GM21367 (cell line): Measurements from ENCODE around the gene RNASE11.

Experiments used
- ATAC-seq: cut with Tn5 transposase; IDR thresholded peaks from one replicate; pipeline ENCODE4 v1.9.1; 2021; ENCODE audit not compliant: unreplicated experiment

RNASE11 gene

GRCh38 chr14:20546877-20547276 is 40.9 kb downstream of the RNASE11 start:
- ATAC-seq: no peak

DNA sequence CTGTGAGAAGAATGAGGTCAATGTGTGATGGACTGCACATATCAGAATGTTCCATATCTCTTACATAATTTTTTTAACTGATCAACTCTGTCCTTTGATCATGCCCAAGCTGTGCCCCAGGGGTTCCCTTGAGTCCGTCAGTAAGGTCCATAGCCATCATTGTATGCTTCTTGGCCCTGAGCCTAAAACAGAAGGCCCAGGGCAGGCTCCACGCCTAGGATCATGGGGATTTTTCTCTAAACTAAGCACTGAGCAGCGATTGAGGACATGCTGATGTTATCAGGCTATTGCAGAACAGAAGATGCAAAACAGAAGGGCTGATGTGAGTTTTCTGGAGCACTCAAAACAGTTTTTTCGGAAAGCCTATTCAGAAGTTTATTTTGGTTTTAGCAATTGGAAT is 47.9 kb downstream of the RNASE11 start:
- ATAC-seq: no peak
